ENCODE measurements around the gene FHIP2A.
A peak's percentile ranks its signal among the peaks of the same experiment; 100 is the strongest.
"Not testable (repeated sequence)": the region's sequence is repeated elsewhere in the genome, so short reads cannot be mapped to it uniquely, and the experiment has no call there.

Gene FHIP2A

DNA sequence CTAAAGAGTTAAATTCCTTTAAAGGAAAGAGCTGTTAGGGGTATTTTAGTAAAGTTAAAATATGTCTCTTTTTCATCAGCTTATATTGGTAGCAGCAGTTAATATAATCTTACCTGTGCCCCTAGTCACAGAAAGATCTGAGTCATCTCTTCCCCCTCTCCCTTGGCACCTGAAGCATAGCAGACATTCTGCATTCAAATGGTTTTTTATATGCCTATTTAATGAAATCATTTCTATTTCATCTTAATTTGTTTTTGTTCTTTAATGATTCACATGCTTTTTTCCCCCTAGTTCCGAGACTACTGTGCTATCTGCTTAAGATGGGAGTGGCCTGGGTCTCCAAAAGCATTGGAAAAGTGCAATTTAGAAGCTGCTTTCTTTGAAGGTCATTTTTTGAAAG lies 33.3 kb downstream of the FHIP2A start:
- in situ Hi-C loops (cut with HindIII; ENCODE audit: low sequenced_read_pairs): no loop called here
- H3K4me3 ChIP-seq (ENCODE audit: low read depth, low read length): no peak overlapping the region
- DNase-seq (ENCODE audit: low read depth, low spot score): no peak
- TF ChIP-seq, protein P1, sequence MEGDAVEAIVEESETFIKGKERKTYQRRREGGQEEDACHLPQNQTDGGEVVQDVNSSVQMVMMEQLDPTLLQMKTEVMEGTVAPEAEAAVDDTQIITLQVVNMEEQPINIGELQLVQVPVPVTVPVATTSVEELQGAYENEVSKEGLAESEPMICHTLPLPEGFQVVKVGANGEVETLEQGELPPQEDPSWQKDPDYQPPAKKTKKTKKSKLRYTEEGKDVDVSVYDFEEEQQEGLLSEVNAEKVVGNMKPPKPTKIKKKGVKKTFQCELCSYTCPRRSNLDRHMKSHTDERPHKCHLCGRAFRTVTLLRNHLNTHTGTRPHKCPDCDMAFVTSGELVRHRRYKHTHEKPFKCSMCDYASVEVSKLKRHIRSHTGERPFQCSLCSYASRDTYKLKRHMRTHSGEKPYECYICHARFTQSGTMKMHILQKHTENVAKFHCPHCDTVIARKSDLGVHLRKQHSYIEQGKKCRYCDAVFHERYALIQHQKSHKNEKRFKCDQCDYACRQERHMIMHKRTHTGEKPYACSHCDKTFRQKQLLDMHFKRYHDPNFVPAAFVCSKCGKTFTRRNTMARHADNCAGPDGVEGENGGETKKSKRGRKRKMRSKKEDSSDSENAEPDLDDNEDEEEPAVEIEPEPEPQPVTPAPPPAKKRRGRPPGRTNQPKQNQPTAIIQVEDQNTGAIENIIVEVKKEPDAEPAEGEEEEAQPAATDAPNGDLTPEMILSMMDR (IDR thresholded peaks at IDR 0.05; ENCODE audit: low read depth, low read length): no peak

DNA sequence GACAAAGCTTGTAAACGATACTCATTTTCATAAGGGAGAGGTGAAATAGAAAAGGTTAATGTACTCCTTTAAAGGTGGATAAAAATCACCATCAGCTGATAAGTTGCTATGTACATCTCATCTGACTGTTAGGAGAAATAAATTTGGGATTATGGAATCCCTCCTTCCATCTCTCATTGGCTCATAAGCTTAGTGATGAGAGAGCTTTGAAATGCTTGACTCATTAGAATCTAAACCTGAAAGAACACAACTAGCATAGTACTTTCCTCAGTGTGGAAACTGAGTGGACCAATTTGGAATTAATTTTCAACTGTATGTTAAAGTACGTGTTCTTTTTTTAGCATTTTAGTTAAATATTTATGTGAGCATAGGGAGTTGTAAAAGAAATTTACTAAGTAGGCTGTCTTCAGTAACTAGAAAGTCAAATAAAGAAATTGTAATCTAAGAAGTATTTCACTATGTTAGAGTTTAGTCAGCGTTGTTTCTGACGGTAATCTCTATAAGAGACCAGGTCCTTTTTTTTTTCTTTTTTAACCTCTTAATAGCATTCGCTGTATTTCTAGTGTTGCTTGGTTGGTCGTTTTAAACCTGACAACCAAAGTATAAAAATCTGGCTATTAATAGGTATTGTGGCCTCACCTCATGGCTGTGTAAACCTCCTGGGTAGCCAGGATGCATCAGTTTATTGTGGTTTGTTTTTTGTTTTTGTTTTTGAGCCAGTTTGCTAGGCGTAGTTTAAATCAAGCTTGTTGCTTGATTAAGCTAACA lies 34.4 kb downstream of the FHIP2A start:
- H3K4me3 ChIP-seq (ENCODE audit: low read depth, low read length): no peak overlapping the region
- DNase-seq (ENCODE audit: low read depth, low spot score): peak; percentile 40
- in situ Hi-C loops (cut with HindIII; ENCODE audit: low sequenced_read_pairs): no loop called here
- TF ChIP-seq, protein P1 (IDR thresholded peaks at IDR 0.05; ENCODE audit: low read depth, low read length): no peak

- in situ Hi-C loops (cut with HindIII; ENCODE audit: low sequenced_read_pairs): no loop called here
- TF ChIP-seq, protein P1 (IDR thresholded peaks at IDR 0.05; ENCODE audit: low read depth, low read length): no peak
- DNase-seq (ENCODE audit: low read depth, low spot score): peak; percentile 87
- no peak overlapping the region for H3K4me3 ChIP-seq (ENCODE audit: low read depth, low read length)
Measured at GRCh38 chr10:114856544-114857287, 35.1 kb downstream of the FHIP2A start.

DNA sequence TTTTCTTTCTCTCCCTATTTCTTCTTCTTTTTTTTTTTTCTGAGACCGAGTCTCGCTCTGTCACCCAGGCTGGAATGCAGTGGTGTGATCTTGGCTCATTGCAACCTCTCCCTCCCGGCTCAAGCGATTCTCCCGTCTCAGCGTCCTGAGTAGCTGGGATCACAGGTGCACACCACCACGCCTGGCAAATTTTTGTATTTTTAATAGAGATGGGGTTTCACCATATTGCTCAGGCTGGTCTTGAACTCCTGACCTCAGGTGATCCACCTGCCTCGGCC lies 35.6 kb downstream of the FHIP2A start:
- H3K4me3 ChIP-seq (ENCODE audit: low read depth, low read length); in situ Hi-C loops (cut with HindIII; ENCODE audit: low sequenced_read_pairs); DNase-seq (ENCODE audit: low read depth, low spot score): not testable (repeated sequence)

DNA sequence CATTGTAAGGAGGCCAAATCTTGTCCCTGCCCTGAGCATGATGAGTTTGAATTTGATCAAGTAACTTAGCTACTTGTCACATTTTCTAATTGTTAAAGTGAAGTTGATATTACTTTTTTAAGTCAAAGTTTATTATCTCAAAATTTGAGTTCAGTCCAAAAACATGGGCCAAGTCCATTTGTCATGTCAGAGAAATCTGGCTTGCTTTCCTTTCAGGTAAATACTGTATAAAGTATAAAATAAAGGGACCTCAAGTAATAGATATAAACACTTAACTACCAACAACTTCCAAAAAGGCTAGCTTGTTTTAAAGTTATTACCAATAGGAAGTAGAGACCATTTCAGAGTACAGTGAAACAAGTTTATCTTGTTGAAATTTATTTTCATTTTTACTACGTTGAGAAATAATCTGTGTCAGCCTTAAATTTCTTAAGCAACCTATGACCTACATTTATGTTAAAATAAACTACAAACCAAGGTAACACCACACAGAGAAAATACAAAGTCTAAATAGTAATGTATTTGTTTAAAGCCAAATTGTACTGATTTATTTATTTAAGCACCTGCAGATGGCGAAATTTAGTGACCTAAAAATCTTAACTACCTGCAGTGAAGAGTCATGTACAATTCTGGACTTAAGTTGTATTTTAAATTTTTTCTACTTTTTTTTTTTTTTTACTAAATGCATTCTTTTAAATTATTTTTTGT lies 36.5 kb downstream of the FHIP2A start:
- no peak for DNase-seq (ENCODE audit: low read depth, low spot score)
- TF ChIP-seq, protein P1 (IDR thresholded peaks at IDR 0.05; ENCODE audit: low read depth, low read length): no peak
- H3K4me3 ChIP-seq (ENCODE audit: low read depth, low read length): no peak overlapping the region
- in situ Hi-C loops (cut with HindIII; ENCODE audit: low sequenced_read_pairs): no loop called here

DNA sequence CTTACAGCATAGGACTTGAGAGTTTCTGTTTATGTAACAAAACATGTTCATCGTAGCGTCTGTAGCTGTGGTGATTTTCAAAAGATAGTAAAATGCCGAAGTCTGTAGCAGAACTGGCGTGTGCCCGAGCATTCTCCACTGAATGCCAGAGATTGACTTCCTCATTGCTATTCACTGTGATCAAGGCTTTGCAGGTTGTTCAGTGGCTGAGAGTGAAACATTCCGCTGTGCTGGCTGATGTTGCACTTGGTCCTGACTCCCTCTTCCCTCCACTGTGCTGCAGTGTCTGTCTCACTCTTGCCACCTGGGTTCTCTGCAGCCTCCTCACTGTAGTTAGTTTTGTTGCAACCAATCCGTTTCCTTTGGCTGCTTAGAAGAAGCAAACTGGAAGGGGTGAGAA lies 37.6 kb downstream of the FHIP2A start:
- DNase-seq (ENCODE audit: low read depth, low spot score): no peak
- TF ChIP-seq, protein P1 (IDR thresholded peaks at IDR 0.05; ENCODE audit: low read depth, low read length): no peak
- H3K4me3 ChIP-seq (ENCODE audit: low read depth, low read length): no peak overlapping the region
- in situ Hi-C loops (cut with HindIII; ENCODE audit: low sequenced_read_pairs): no loop called here

DNA sequence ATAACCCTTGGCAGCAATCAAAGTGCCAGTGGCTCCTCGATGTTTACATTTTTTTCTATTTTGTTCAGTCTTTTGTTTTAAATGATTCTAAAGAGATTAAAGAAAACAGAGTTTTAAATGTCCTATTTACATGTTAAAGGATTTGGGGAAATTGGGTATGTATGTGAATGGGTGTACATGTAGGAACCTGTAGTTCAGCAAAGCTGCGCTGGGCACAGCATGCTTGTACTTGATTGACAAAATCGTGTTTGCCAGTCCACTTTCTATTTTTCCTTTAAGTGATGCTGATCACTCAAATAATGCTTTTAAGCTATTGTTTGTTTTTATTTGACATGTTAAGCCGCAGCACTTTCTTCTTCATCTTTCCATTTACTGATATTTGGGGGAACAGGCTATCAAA lies 40.9 kb downstream of the FHIP2A start:
- no peak overlapping the region for H3K4me3 ChIP-seq (ENCODE audit: low read depth, low read length)
- DNase-seq (ENCODE audit: low read depth, low spot score): no peak
- in situ Hi-C loops (cut with HindIII; ENCODE audit: low sequenced_read_pairs): no loop called here
- TF ChIP-seq, protein P1 (IDR thresholded peaks at IDR 0.05; ENCODE audit: low read depth, low read length): no peak
